HG02970 (cell line): ENCODE data around the gene GTPBP2.
"Not testable (repeated sequence)": the region's sequence is repeated elsewhere in the genome, so short reads cannot be mapped to it uniquely, and the experiment has no call there.

Experiments
- ATAC-seq: cut with Tn5 transposase; IDR thresholded peaks from one replicate; pipeline ENCODE4 v1.9.1; 2021; ENCODE audit warnings: mild to moderate bottlenecking, moderate library complexity, moderate number of reproducible peaks; ENCODE audit not compliant: unreplicated experiment, low FRiP score

GTPBP2 gene

GRCh38 chr6:43627008-43627825 lies 1.8 kb downstream of the GTPBP2 start:
- ATAC-seq = no peak

GRCh38 chr6:43625393-43625992 lies 3.6 kb downstream of the GTPBP2 start:
- ATAC-seq = no peak

- ATAC-seq = no peak
Observed at GRCh38 chr6:43624786-43625288, 4.2 kb downstream of the GTPBP2 start.

GRCh38 chr6:43623880-43624785 lies 4.9 kb downstream of the GTPBP2 start:
- ATAC-seq = no peak

GRCh38 chr6:43622541-43622940 lies 6.5 kb downstream of the GTPBP2 start:
- no peak for ATAC-seq

- no peak for ATAC-seq
Observed at GRCh38 chr6:43621836-43622180, 7.3 kb downstream of the GTPBP2 start.

- no peak for ATAC-seq
Observed at GRCh38 chr6:43621078-43621835, 7.8 kb downstream of the GTPBP2 start.

- no peak for ATAC-seq
Observed at GRCh38 chr6:43616725-43617472, 12.2 kb downstream of the GTPBP2 start.

- no peak for ATAC-seq
Observed at GRCh38 chr6:43614396-43614730, 14.7 kb downstream of the GTPBP2 start.

- no peak for ATAC-seq
Observed at GRCh38 chr6:43613721-43614395, 15.2 kb downstream of the GTPBP2 start.

- ATAC-seq = no peak
Observed at GRCh38 chr6:43610431-43610830, 18.6 kb downstream of the GTPBP2 start.

GRCh38 chr6:43609402-43609801 lies 19.7 kb downstream of the GTPBP2 start:
- no peak for ATAC-seq

GRCh38 chr6:43608807-43609206 lies 20.3 kb downstream of the GTPBP2 start:
- no peak for ATAC-seq

- no peak for ATAC-seq
Observed at GRCh38 chr6:43608310-43608763, 20.7 kb downstream of the GTPBP2 start.

GRCh38 chr6:43606019-43606418 lies 23.0 kb downstream of the GTPBP2 start:
- no peak for ATAC-seq

GRCh38 chr6:43604174-43604573 lies 24.9 kb downstream of the GTPBP2 start:
- ATAC-seq = no peak

GRCh38 chr6:43600595-43600994 lies 28.5 kb downstream of the GTPBP2 start:
- no peak for ATAC-seq

GRCh38 chr6:43593938-43594337 lies 35.1 kb downstream of the GTPBP2 start:
- ATAC-seq = no peak

GRCh38 chr6:43589564-43589963 lies 39.5 kb downstream of the GTPBP2 start:
- not testable (repeated sequence) for ATAC-seq
